Measurements from ENCODE around the gene CALD1. TPM values are rescaled to one million over a fixed set of nuclear protein-coding genes. Genes with fewer than 3 reads are reported as not detected.

Gene CALD1
- total RNA-seq, 2 experiments from 2014 or later, result 0.33 TPM; not detected in 1

GRCh38 chr7:134809616-134810015 lies 30.2 kb downstream of the CALD1 start:
- POLR2A ChIA-PET, result no interaction called here
- H3K4me1 ChIP-seq (ENCODE audit: insufficient read depth, low read length), result no peaks in the 10 kb centered on the region
- no peaks in the 10 kb centered on the region for H3K27me3 Mint-ChIP-seq
- H3K4me3 Mint-ChIP-seq, result no peak overlapping the region
- H3K36me3 ChIP-seq (ENCODE audit: insufficient read depth, low read length), result no peaks in the 10 kb centered on the region
- no peak for TF ChIP-seq CTCF (IDR thresholded peaks at IDR 0.05)
- no peak overlapping the region for H3K27ac ChIP-seq (ENCODE audit: low read depth in 1 of 2, low read length in 2 of 2)
- intact Hi-C loops (cut with DNase I, micrococcal nuclease), result no loop called here
- CTCF ChIA-PET, result no interaction called here
- ATAC-seq (ENCODE audit: poor library complexity), result no peak
- H3K9me3 Mint-ChIP-seq, result no peaks in the 10 kb centered on the region
- no peak overlapping the region for H3K27ac Mint-ChIP-seq
- H3K36me3 Mint-ChIP-seq (ENCODE audit: low read depth), result peaks cover 11% of the 10 kb centered on the region
- no peaks in the 10 kb centered on the region for H3K4me1 Mint-ChIP-seq (ENCODE audit: low read depth)
- no peaks in the 10 kb centered on the region for H3K9me3 ChIP-seq (ENCODE audit: control insufficient read depth in 1 of 2, insufficient read depth in 1 of 2, low read length in 2 of 2)
- H3K27me3 ChIP-seq (ENCODE audit: control insufficient read depth in 1 of 2, insufficient read depth in 2 of 2, low read length in 2 of 2), result no peaks in the 10 kb centered on the region
- no peak overlapping the region for H3K4me3 ChIP-seq (ENCODE audit: low read length)
- DNase-seq, result no peak

- DNase-seq (no peak), ATAC-seq (ENCODE audit: poor library complexity) (no peak)
- ChIA-PET CTCF (no interaction called here), POLR2A (no interaction called here)
- Mint-ChIP-seq H3K27ac (no peak overlapping the region), H3K36me3 (ENCODE audit: low read depth) (peaks cover 5% of the 10 kb centered on the region), H3K9me3 (no peaks in the 10 kb centered on the region), H3K4me1 (ENCODE audit: low read depth) (no peaks in the 10 kb centered on the region), H3K4me3 (no peak overlapping the region), H3K27me3 (no peaks in the 10 kb centered on the region)
- intact Hi-C loops (cut with DNase I, micrococcal nuclease), result no loop called here
- H3K27ac ChIP-seq (ENCODE audit: low read depth in 1 of 2, low read length in 2 of 2), result no peak overlapping the region
- no peak overlapping the region for H3K4me3 ChIP-seq (ENCODE audit: low read length)
- no peaks in the 10 kb centered on the region for H3K4me1 ChIP-seq (ENCODE audit: insufficient read depth, low read length)
- no peaks in the 10 kb centered on the region for H3K36me3 ChIP-seq (ENCODE audit: insufficient read depth, low read length)
- H3K27me3 ChIP-seq (ENCODE audit: control insufficient read depth in 1 of 2, insufficient read depth in 2 of 2, low read length in 2 of 2), result no peaks in the 10 kb centered on the region
- TF ChIP-seq CTCF (IDR thresholded peaks at IDR 0.05), result no peak
- H3K9me3 ChIP-seq (ENCODE audit: control insufficient read depth in 1 of 2, insufficient read depth in 1 of 2, low read length in 2 of 2), result no peaks in the 10 kb centered on the region
Measured at GRCh38 chr7:134811765-134812164, 32.3 kb downstream of the CALD1 start.

- no peak overlapping the region for H3K27ac Mint-ChIP-seq
Measured at GRCh38 chr7:134813663-134814396, 34.4 kb downstream of the CALD1 start.

More at GRCh38 chr7:134813663-134814396, 34.4 kb downstream of the CALD1 start:
- Histone ChIP-seq H3K36me3 (ENCODE audit: insufficient read depth, low read length) (no peaks in the 10 kb centered on the region), H3K9me3 (ENCODE audit: control insufficient read depth in 1 of 2, insufficient read depth in 1 of 2, low read length in 2 of 2) (no peaks in the 10 kb centered on the region), H3K27ac (ENCODE audit: low read depth in 1 of 2, low read length in 2 of 2) (no peak overlapping the region), H3K4me1 (ENCODE audit: insufficient read depth, low read length) (no peaks in the 10 kb centered on the region), H3K27me3 (ENCODE audit: control insufficient read depth in 1 of 2, insufficient read depth in 2 of 2, low read length in 2 of 2) (no peaks in the 10 kb centered on the region), H3K4me3 (ENCODE audit: low read length) (no peak overlapping the region)
- ChIA-PET POLR2A (no interaction called here), CTCF (no interaction called here)
- H3K27me3 Mint-ChIP-seq, result no peaks in the 10 kb centered on the region
- ATAC-seq (ENCODE audit: poor library complexity) (no peak), DNase-seq (no peak)
- H3K4me3 Mint-ChIP-seq, result no peak overlapping the region
- no peaks in the 10 kb centered on the region for H3K9me3 Mint-ChIP-seq
- no peaks in the 10 kb centered on the region for H3K4me1 Mint-ChIP-seq (ENCODE audit: low read depth)
- H3K36me3 Mint-ChIP-seq (ENCODE audit: low read depth), result peaks cover 5% of the 10 kb centered on the region
- TF ChIP-seq CTCF (IDR thresholded peaks at IDR 0.05), result no peak
- intact Hi-C loops (cut with DNase I, micrococcal nuclease), result no loop called here
